K562 (cell line): ENCODE results near the gene RNU6-9. TPM values are rescaled to one million over a fixed set of nuclear protein-coding genes. Genes with fewer than 3 reads are reported as not detected.

Experiments used
- ARID4B ChIP-seq: sonication (generic); formaldehyde crosslinking; IDR thresholded peaks from 2 replicates; pipeline ENCODE4 v1.8.0; 2022; ENCODE audit warnings: mild to moderate bottlenecking, missing genetic modification reagents
- CCNT2 ChIP-seq: IDR thresholded peaks from 2 replicates; pipeline ENCODE4 v1.6.1; 2011; ENCODE audit warnings: borderline replicate concordance, low read depth, mild to moderate bottlenecking, moderate library complexity, mixed read lengths, low read length; ENCODE audit not compliant: insufficient read length; ENCODE audit errors: extremely low read depth
- GTF2F1 ChIP-seq: IDR thresholded peaks from 2 replicates; pipeline ENCODE4 v1.6.1; 2011; ENCODE audit warnings: low read depth, low read length, improper control_type of control experiment
- HES1 ChIP-seq: fragments of 450-650 bp; IDR thresholded peaks from 2 replicates; pipeline ENCODE4 v1.6.1; 2016; ENCODE audit warnings: low read depth, mild to moderate bottlenecking, moderate library complexity
- IFI16 ChIP-seq: fragments of 250-450 bp; sonication (Bioruptor Pico); IDR thresholded peaks from 2 replicates; pipeline ENCODE4 v2.1.2; 2022; ENCODE audit warnings: mild to moderate bottlenecking, inconsistent platforms
- IRF9 ChIP-seq: fragments of 450-650 bp; IDR thresholded peaks from 2 replicates; pipeline ENCODE4 v1.6.1; 2016; ENCODE audit warnings: missing biosample characterization, missing genetic modification characterization
- KDM5B ChIP-seq: fragments of 200-600 bp; sonication (generic); IDR thresholded peaks from 2 replicates; pipeline ENCODE4 v1.6.1; 2012; ENCODE audit warnings: low read depth, mild to moderate bottlenecking, moderate library complexity, low read length, control low read depth, inconsistent platforms; ENCODE audit not compliant: insufficient replicate concordance
- NFATC3 ChIP-seq: fragments of 450-650 bp; IDR thresholded peaks from 2 replicates; pipeline ENCODE4 v1.6.1; 2017; ENCODE audit warnings: mild to moderate bottlenecking
- POLR2AphosphoS2 ChIP-seq: IDR thresholded peaks from 2 replicates; pipeline ENCODE4 v1.6.1; 2012; ENCODE audit warnings: low read length, improper control_type of control experiment
- RCOR1 ChIP-seq, 2 experiments: IDR thresholded peaks; 2 replicates each; pipeline ENCODE4 v1.6.1; 2012; ENCODE audit warnings: low read depth in 2 of 2, low read length in 2 of 2, borderline replicate concordance in 1 of 2, improper control_type of control experiment in 1 of 2
- SRSF3 ChIP-seq: fragments of 200-400 bp; formaldehyde crosslinking; IDR thresholded peaks from 2 replicates; pipeline ENCODE4 v1.6.1; 2016; ENCODE audit warnings: mild to moderate bottlenecking, low read length, moderate library complexity; ENCODE audit not compliant: insufficient read depth
- ZBTB5 ChIP-seq: fragments of 450-650 bp; IDR thresholded peaks from 2 replicates; pipeline ENCODE4 v1.6.1; 2017; ENCODE audit warnings: antibody characterized with exemption
- ZBTB8A ChIP-seq: fragments of 450-650 bp; IDR thresholded peaks from 2 replicates; pipeline ENCODE4 v1.6.1; 2018; ENCODE audit warnings: mild to moderate bottlenecking, moderate library complexity; ENCODE audit not compliant: partially characterized antibody
- ZFP36 ChIP-seq: fragments of 150-350 bp; IDR thresholded peaks from 2 replicates; pipeline ENCODE4 v1.6.1; 2018; ENCODE audit warnings: low read length, low read depth; ENCODE audit not compliant: partially characterized antibody
- ZFP91 ChIP-seq: sonication (generic); formaldehyde crosslinking; IDR thresholded peaks from 2 replicates; pipeline ENCODE4 v1.8.0; 2022; ENCODE audit warnings: mild to moderate bottlenecking, missing genetic modification reagents
- polyA plus RNA-seq, 8 experiments: library from polyadenylated mRNA; depleted of rRNA in 4 of 8; stranded (reverse) in 5 of 8; unstranded in 3 of 8; fragments of >200 nt; fragmentation: Nextera tagmentation in 2 of 8; fragmentation: Illumina TruSeq in 1 of 8; extraction: Ambion mirVana in 2 of 8; extraction: Trizol in 1 of 8; gene quantifications; 2 replicates each; pipeline versions ENCODE4 v1.2.1 to v1.2.3, GENCODE V29; 2011 to 2014; ENCODE audit warnings: inconsistent platforms in 1 of 8, missing spikeins in 1 of 8
- total RNA-seq, 7 experiments: library from RNA; depleted of rRNA in 6 of 7; stranded (reverse); fragments of >200 nt in 6 of 7; fragmentation: Illumina TruSeq in 2 of 7; extraction: Trizol in 2 of 7; gene quantifications; 2 replicates each; pipeline versions ENCODE4 v1.2.1 to v1.2.3, GENCODE V29; 2011 to 2021; ENCODE audit warnings: low replicate concordance in 1 of 7

Gene RNU6-9
- total and polyA plus RNA-seq, 9 of the 15 experiments (the other 6 are each of a cell fraction or from before 2014, with no cell fraction given): not detected

- TF ChIP-seq ZFP36 (no peak), RCOR1 (IDR thresholded peaks at IDR 0.05; ENCODE audit: borderline replicate concordance in 1 of 2, low read depth in 2 of 2, low read length in 2 of 2) (no peak), IFI16 (no peak), POLR2AphosphoS2 (no peak), IRF9 (no peak), ZBTB8A (no peak), ARID4B (CRISPR knock-in tag) (peak; percentile 85), NFATC3 (no peak), SRSF3 (no peak), CCNT2 (peak; percentile 56), GTF2F1 (no peak), ZBTB5 (no peak), HES1 (0 out of 2 replicates have a peak, but pooled peaks have one; percentile 17), ZFP91 (no peak), KDM5B (no peak)
These were observed 30.5 kb upstream of the RNU6-9 start (continued) for GRCh38 chr19:862581-863314.
